Astrocyte (in vitro differentiated cells and primary cell): ENCODE data around the gene ABCD4.

Experiments
- CTCF ChIP-seq: IDR thresholded peaks from 2 replicates; pipeline ENCODE4 v1.5.1; 2011; ENCODE audit warnings: low read depth, mild to moderate bottlenecking, inconsistent platforms, low read length, moderate library complexity; ENCODE audit not compliant: insufficient read depth
- EZH2 ChIP-seq: IDR thresholded peaks from 2 replicates; pipeline ENCODE4 v1.6.1; 2012; ENCODE audit warnings: mild to moderate bottlenecking, low read length, inconsistent platforms; ENCODE audit not compliant: insufficient read depth

GRCh38 chr14:74312161-74312560 is 9.4 kb upstream of the ABCD4 start:
- TF ChIP-seq CTCF: no peak
- no peak for TF ChIP-seq EZH2
